ENCODE measurements around the gene CST1. TPM values are rescaled to one million over a fixed set of nuclear protein-coding genes. Genes with fewer than 3 reads are reported as not detected.
"Not testable (repeated sequence)": the region's sequence is repeated elsewhere in the genome, so short reads cannot be mapped to it uniquely, and the experiment has no call there.

The CST1 gene
- total RNA-seq, 2 experiments from 2014 or later: not detected

DNA sequence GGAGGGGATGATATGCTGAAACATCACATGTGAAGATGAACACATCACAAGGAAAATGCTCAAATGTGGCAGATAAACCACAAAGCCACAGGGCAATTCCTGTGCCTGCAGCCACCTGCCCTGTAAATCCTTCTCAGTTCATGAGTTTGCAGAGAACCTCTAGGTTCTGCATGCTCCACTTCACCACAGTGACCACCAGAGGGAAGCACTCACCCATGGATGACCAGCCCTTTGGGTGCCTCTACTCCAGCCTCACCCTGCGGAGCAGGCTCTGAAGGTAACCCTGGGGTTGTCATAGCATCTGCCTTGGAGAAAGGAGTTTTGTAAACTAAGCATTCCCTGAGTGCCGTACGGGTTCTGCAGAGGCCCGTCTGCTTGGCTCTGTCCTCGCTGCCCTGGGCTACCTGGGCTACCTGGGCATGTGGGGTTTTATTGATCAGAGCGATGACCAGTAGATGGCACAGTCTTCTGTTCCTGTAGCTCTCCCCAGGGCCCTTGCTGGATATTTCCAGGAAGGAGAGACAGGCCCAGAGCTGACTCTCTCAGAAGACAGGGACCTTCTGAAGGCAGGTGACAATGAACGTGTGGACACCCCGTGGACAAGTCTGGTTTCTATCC is 31.7 kb upstream of the CST1 start:
- H3K36me3 ChIP-seq (ENCODE audit: insufficient read depth, low read length): no peaks in the 10 kb centered on the region
- Mint-ChIP-seq H3K27me3 (peaks cover 11% of the 10 kb centered on the region), H3K27ac (no peak overlapping the region), H3K9me3 (no peaks in the 10 kb centered on the region), H3K36me3 (ENCODE audit: low read depth) (no peaks in the 10 kb centered on the region), H3K4me3 (no peak overlapping the region), H3K4me1 (ENCODE audit: low read depth) (no peaks in the 10 kb centered on the region)
- peak in 3 of 14 experiments; percentile 0 to 17 (median 14) for DNase-seq
- ChIA-PET CTCF (no interaction called here), POLR2A (no interaction called here)
- ATAC-seq (ENCODE audit: poor library complexity): peak; percentile 37
- no peak overlapping the region for H3K4me3 ChIP-seq (ENCODE audit: low read length)
- peaks cover 0 to 4% of the 10 kb centered on the region in 2 experiments for H3K9me3 ChIP-seq (ENCODE audit: control insufficient read depth in 1 of 2, insufficient read depth in 1 of 2, low read length in 2 of 2)
- intact Hi-C loops (cut with DNase I, micrococcal nuclease): no loop called here
- TF ChIP-seq, protein P1, sequence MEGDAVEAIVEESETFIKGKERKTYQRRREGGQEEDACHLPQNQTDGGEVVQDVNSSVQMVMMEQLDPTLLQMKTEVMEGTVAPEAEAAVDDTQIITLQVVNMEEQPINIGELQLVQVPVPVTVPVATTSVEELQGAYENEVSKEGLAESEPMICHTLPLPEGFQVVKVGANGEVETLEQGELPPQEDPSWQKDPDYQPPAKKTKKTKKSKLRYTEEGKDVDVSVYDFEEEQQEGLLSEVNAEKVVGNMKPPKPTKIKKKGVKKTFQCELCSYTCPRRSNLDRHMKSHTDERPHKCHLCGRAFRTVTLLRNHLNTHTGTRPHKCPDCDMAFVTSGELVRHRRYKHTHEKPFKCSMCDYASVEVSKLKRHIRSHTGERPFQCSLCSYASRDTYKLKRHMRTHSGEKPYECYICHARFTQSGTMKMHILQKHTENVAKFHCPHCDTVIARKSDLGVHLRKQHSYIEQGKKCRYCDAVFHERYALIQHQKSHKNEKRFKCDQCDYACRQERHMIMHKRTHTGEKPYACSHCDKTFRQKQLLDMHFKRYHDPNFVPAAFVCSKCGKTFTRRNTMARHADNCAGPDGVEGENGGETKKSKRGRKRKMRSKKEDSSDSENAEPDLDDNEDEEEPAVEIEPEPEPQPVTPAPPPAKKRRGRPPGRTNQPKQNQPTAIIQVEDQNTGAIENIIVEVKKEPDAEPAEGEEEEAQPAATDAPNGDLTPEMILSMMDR (IDR thresholded peaks at IDR 0.05): peak; percentile 31
- no peak overlapping the region for H3K27ac ChIP-seq (ENCODE audit: low read depth in 1 of 2, low read length in 2 of 2)
- no peaks in the 10 kb centered on the region for H3K4me1 ChIP-seq (ENCODE audit: insufficient read depth, low read length)
- H3K27me3 ChIP-seq (ENCODE audit: control insufficient read depth in 1 of 2, insufficient read depth in 2 of 2, low read length in 2 of 2): no peaks in the 10 kb centered on the region

DNA sequence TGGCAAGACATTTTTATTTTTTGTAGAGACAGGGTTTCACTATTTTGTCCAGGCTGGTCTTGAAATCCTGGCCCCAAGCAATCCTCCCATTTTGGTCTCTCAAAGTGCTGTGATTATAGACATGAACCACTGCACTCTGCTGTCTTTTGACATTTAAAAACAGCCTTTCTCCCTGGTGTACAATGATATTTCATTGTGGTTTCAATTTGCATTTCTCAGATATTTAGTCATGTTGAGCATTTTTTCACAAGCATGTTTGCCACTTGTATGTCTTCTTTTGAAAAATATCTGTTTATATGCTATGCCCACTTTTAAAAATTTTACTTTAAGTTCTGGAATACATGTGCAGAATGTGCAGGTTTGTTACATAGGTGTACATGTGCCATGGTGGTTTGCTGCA is 27.9 kb upstream of the CST1 start:
- H3K4me3 Mint-ChIP-seq; DNase-seq; H3K27ac ChIP-seq (ENCODE audit: low read depth in 1 of 2, low read length in 2 of 2); ATAC-seq (ENCODE audit: poor library complexity); H3K36me3 Mint-ChIP-seq (ENCODE audit: low read depth); H3K9me3 Mint-ChIP-seq; H3K36me3 ChIP-seq (ENCODE audit: insufficient read depth, low read length); POLR2A ChIA-PET; intact Hi-C loops (cut with DNase I, micrococcal nuclease); H3K4me1 ChIP-seq (ENCODE audit: insufficient read depth, low read length); H3K4me3 ChIP-seq (ENCODE audit: low read length); H3K27me3 ChIP-seq (ENCODE audit: control insufficient read depth in 1 of 2, insufficient read depth in 2 of 2, low read length in 2 of 2); CTCF ChIA-PET; H3K27ac Mint-ChIP-seq; H3K4me1 Mint-ChIP-seq (ENCODE audit: low read depth); H3K9me3 ChIP-seq (ENCODE audit: control insufficient read depth in 1 of 2, insufficient read depth in 1 of 2, low read length in 2 of 2): not testable (repeated sequence)
- H3K27me3 Mint-ChIP-seq: peaks cover 19% of the 10 kb centered on the region

DNA sequence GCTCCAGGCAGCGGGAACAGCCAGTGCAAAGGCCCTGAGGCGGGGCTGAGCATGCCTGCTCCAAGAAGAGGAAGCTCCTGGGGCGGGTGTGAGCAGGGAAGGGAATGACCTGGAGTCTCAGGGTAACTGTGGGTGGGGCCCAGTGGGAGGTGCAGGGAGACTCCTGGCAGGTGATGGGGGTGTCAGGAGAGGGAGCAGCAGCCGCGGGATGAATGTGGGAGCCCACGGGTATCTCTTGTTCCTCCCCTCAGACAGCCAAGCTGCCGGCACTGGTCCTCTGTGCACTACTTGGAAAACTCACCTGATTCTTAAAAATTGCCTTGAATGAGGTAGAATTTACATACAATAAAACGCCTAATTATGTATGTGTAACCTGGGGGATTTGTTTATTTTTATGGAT is 26.6 kb upstream of the CST1 start:
- DNase-seq; POLR2A ChIA-PET; H3K27ac ChIP-seq (ENCODE audit: low read depth in 1 of 2, low read length in 2 of 2); intact Hi-C loops (cut with DNase I, micrococcal nuclease); H3K4me3 ChIP-seq (ENCODE audit: low read length); H3K9me3 Mint-ChIP-seq; H3K27ac Mint-ChIP-seq; CTCF ChIA-PET; H3K36me3 ChIP-seq (ENCODE audit: insufficient read depth, low read length); H3K9me3 ChIP-seq (ENCODE audit: control insufficient read depth in 1 of 2, insufficient read depth in 1 of 2, low read length in 2 of 2); H3K36me3 Mint-ChIP-seq (ENCODE audit: low read depth); H3K4me3 Mint-ChIP-seq; H3K4me1 ChIP-seq (ENCODE audit: insufficient read depth, low read length); H3K27me3 ChIP-seq (ENCODE audit: control insufficient read depth in 1 of 2, insufficient read depth in 2 of 2, low read length in 2 of 2); ATAC-seq (ENCODE audit: poor library complexity); H3K4me1 Mint-ChIP-seq (ENCODE audit: low read depth): not testable (repeated sequence)
- H3K27me3 Mint-ChIP-seq: peaks cover 23% of the 10 kb centered on the region

GRCh38 chr20:23776067-23776771 is 25.5 kb upstream of the CST1 start:
- Histone ChIP-seq H3K27ac (ENCODE audit: low read depth in 1 of 2, low read length in 2 of 2) (no peak overlapping the region), H3K4me1 (ENCODE audit: insufficient read depth, low read length) (no peaks in the 10 kb centered on the region), H3K27me3 (ENCODE audit: control insufficient read depth in 1 of 2, insufficient read depth in 2 of 2, low read length in 2 of 2) (peaks cover 0 to 3% of the 10 kb centered on the region in 2 experiments), H3K9me3 (ENCODE audit: control insufficient read depth in 1 of 2, insufficient read depth in 1 of 2, low read length in 2 of 2) (no peaks in the 10 kb centered on the region), H3K4me3 (ENCODE audit: low read length) (no peak overlapping the region), H3K36me3 (ENCODE audit: insufficient read depth, low read length) (no peaks in the 10 kb centered on the region)
- ATAC-seq (ENCODE audit: poor library complexity) (no peak), DNase-seq (no peak)
- Mint-ChIP-seq H3K4me1 (ENCODE audit: low read depth) (no peaks in the 10 kb centered on the region), H3K36me3 (ENCODE audit: low read depth) (no peaks in the 10 kb centered on the region), H3K9me3 (no peaks in the 10 kb centered on the region), H3K27me3 (peaks cover 23% of the 10 kb centered on the region), H3K27ac (no peak overlapping the region), H3K4me3 (no peak overlapping the region)
- intact Hi-C loops (cut with DNase I, micrococcal nuclease): no loop called here
- ChIA-PET CTCF (no interaction called here), POLR2A (no interaction called here)
- TF ChIP-seq, protein P1 (IDR thresholded peaks at IDR 0.05): no peak
